CD4-positive, alpha-beta T cell treated with Interleukin-6 for 4 hours (primary cell): ENCODE results near the gene HTRA1.

Experiments
- DNase-seq: peaks from one replicate; pipeline ENCODE4 v3.0.0-alpha.2; 2020; ENCODE audit warnings: mixed read lengths

The HTRA1 gene

GRCh38 chr10:122475100-122475499 is 13.7 kb downstream of the HTRA1 start:
- no peak for DNase-seq

- no peak for DNase-seq
Observed at GRCh38 chr10:122475591-122476332, 14.4 kb downstream of the HTRA1 start.

GRCh38 chr10:122476333-122476695 is 15.0 kb downstream of the HTRA1 start:
- no peak for DNase-seq

GRCh38 chr10:122477436-122477835 is 16.1 kb downstream of the HTRA1 start:
- DNase-seq = no peak

- DNase-seq = no peak
Observed at GRCh38 chr10:122478971-122479370, 17.6 kb downstream of the HTRA1 start.

- no peak for DNase-seq
Observed at GRCh38 chr10:122480146-122480833, 18.9 kb downstream of the HTRA1 start.

GRCh38 chr10:122481296-122482056 is 20.1 kb downstream of the HTRA1 start:
- no peak for DNase-seq

- DNase-seq = no peak
Observed at GRCh38 chr10:122484276-122485060, 23.1 kb downstream of the HTRA1 start.

GRCh38 chr10:122485670-122486069 is 24.3 kb downstream of the HTRA1 start:
- no peak for DNase-seq

GRCh38 chr10:122486406-122487080 is 25.2 kb downstream of the HTRA1 start:
- no peak for DNase-seq

- no peak for DNase-seq
Observed at GRCh38 chr10:122487174-122487765, 25.9 kb downstream of the HTRA1 start.

- no peak for DNase-seq
Observed at GRCh38 chr10:122490268-122490667, 28.9 kb downstream of the HTRA1 start.

- DNase-seq = peak; percentile 37
Observed at GRCh38 chr10:122490786-122491680, 29.7 kb downstream of the HTRA1 start.

GRCh38 chr10:122492006-122492405 is 30.7 kb downstream of the HTRA1 start:
- peak; percentile 13 for DNase-seq

GRCh38 chr10:122492999-122493481 is 31.7 kb downstream of the HTRA1 start:
- DNase-seq = no peak

- no peak for DNase-seq
Observed at GRCh38 chr10:122493761-122494160, 32.4 kb downstream of the HTRA1 start.

GRCh38 chr10:122494173-122494820 is 32.9 kb downstream of the HTRA1 start:
- DNase-seq = no peak

- no peak for DNase-seq
Observed at GRCh38 chr10:122494833-122495232, 33.5 kb downstream of the HTRA1 start.

GRCh38 chr10:122495406-122496340 is 34.3 kb downstream of the HTRA1 start:
- DNase-seq = peak; percentile 39
